ENCODE measurements around the gene SNRNP48.

The SNRNP48 gene

GRCh38 chr6:7550433-7550801, 39.6 kb upstream of the SNRNP48 start:
- no peak overlapping the region for H3K4me3 ChIP-seq (ENCODE audit: low read length)
- no peak for TF ChIP-seq ZNF274 (IDR thresholded peaks at IDR 0.05; ENCODE audit: low read depth, low read length)

GRCh38 chr6:7554533-7555275, 35.3 kb upstream of the SNRNP48 start:
- no peak for TF ChIP-seq ZNF274 (IDR thresholded peaks at IDR 0.05; ENCODE audit: low read depth, low read length)
- no peak overlapping the region for H3K4me3 ChIP-seq (ENCODE audit: low read length)

GRCh38 chr6:7555671-7556070, 34.3 kb upstream of the SNRNP48 start:
- TF ChIP-seq ZNF274 (IDR thresholded peaks at IDR 0.05; ENCODE audit: low read depth, low read length): no peak
- H3K4me3 ChIP-seq (ENCODE audit: low read length): no peak overlapping the region

GRCh38 chr6:7556394-7557106, 33.4 kb upstream of the SNRNP48 start:
- no peak for TF ChIP-seq ZNF274 (IDR thresholded peaks at IDR 0.05; ENCODE audit: low read depth, low read length)
- H3K4me3 ChIP-seq (ENCODE audit: low read length): no peak overlapping the region

GRCh38 chr6:7557652-7558051, 32.3 kb upstream of the SNRNP48 start:
- TF ChIP-seq ZNF274 (IDR thresholded peaks at IDR 0.05; ENCODE audit: low read depth, low read length): no peak

GRCh38 chr6:7558781-7559180, 31.2 kb upstream of the SNRNP48 start:
- no peak for TF ChIP-seq ZNF274 (IDR thresholded peaks at IDR 0.05; ENCODE audit: low read depth, low read length)
- H3K4me3 ChIP-seq (ENCODE audit: low read length): no peak overlapping the region

More at GRCh38 chr6:7557652-7558051, 32.3 kb upstream of the SNRNP48 start:
- no peak overlapping the region for H3K4me3 ChIP-seq (ENCODE audit: low read length)

GRCh38 chr6:7559196-7559595, 30.8 kb upstream of the SNRNP48 start:
- no peak overlapping the region for H3K4me3 ChIP-seq (ENCODE audit: low read length)
- TF ChIP-seq ZNF274 (IDR thresholded peaks at IDR 0.05; ENCODE audit: low read depth, low read length): no peak

- no peak for TF ChIP-seq ZNF274 (IDR thresholded peaks at IDR 0.05; ENCODE audit: low read depth, low read length)
- H3K4me3 ChIP-seq (ENCODE audit: low read length): no peak overlapping the region
Measured at GRCh38 chr6:7559651-7560385, 30.2 kb upstream of the SNRNP48 start.

- no peak overlapping the region for H3K4me3 ChIP-seq (ENCODE audit: low read length)
- TF ChIP-seq ZNF274 (IDR thresholded peaks at IDR 0.05; ENCODE audit: low read depth, low read length): no peak
Measured at GRCh38 chr6:7561153-7561964, 28.6 kb upstream of the SNRNP48 start.

GRCh38 chr6:7562769-7563168, 27.2 kb upstream of the SNRNP48 start:
- no peak overlapping the region for H3K4me3 ChIP-seq (ENCODE audit: low read length)
- no peak for TF ChIP-seq ZNF274 (IDR thresholded peaks at IDR 0.05; ENCODE audit: low read depth, low read length)

GRCh38 chr6:7566107-7566506, 23.9 kb upstream of the SNRNP48 start:
- no peak for TF ChIP-seq ZNF274 (IDR thresholded peaks at IDR 0.05; ENCODE audit: low read depth, low read length)
- no peak overlapping the region for H3K4me3 ChIP-seq (ENCODE audit: low read length)

GRCh38 chr6:7566617-7567173, 23.3 kb upstream of the SNRNP48 start:
- H3K4me3 ChIP-seq (ENCODE audit: low read length): no peak overlapping the region
- no peak for TF ChIP-seq ZNF274 (IDR thresholded peaks at IDR 0.05; ENCODE audit: low read depth, low read length)

- no peak overlapping the region for H3K4me3 ChIP-seq (ENCODE audit: low read length)
- no peak for TF ChIP-seq ZNF274 (IDR thresholded peaks at IDR 0.05; ENCODE audit: low read depth, low read length)
Measured at GRCh38 chr6:7568021-7568420, 22.0 kb upstream of the SNRNP48 start.

- H3K4me3 ChIP-seq (ENCODE audit: low read length): no peak overlapping the region
- TF ChIP-seq ZNF274 (IDR thresholded peaks at IDR 0.05; ENCODE audit: low read depth, low read length): no peak
Measured at GRCh38 chr6:7569082-7569481, 20.9 kb upstream of the SNRNP48 start.

Data from GM08714 (cell line).